Stimulated activated CD4-positive, alpha-beta T cell treated with anti-CD3 and anti-CD28 coated beads, Interleukin-2, amount 100 ng/mL, for 24 hours (primary cell): ENCODE measurements around the gene IL12RB2.
"Not testable (repeated sequence)": the region's sequence is repeated elsewhere in the genome, so short reads cannot be mapped to it uniquely, and the experiment has no call there.

Experiments
- DNase-seq, 2 donors: peaks; one replicate each; pipeline ENCODE4 v3.0.0-alpha.2; 2020

The IL12RB2 gene

DNA sequence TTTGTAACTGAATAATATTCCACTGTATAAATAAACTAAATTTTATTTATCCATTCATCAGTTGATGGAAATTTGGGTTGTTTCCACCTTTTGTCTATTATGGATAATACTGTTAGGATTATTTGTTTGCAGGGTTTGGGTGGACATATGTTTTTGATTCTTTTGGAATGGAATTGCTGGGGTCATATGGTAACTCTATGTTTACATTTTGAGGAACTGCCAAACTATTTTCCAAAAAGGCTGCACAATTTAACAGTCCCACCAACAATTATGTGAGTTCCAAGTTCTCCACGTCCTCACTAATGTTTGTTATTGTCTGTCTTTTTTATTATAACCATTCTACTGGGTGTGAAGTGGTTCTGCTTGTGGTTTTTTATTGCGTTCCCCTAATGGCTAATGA, 126.8 kb downstream of the IL12RB2 start:
- DNase-seq: no peak

GRCh38 chr1:67436511-67437055, 128.9 kb downstream of the IL12RB2 start:
- DNase-seq: no peak

DNA sequence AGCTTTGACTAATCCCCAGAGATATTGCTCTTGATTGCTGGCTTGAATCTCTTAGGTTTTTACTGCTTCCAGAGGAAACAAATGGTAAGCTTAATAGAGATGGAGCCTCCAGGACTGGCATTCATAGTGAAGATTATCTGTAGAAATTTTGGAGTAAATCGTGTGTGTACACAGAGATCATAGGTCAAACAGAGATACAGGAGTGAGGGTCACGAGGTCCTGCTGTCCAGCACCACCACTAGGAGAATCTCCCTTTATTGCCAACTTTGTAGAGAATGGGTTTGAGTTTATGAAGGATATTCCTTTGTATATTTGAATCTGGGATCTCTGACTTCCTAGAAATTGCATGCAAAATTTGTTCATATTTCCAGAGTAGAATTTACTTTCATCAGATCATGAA, 130.3 kb downstream of the IL12RB2 start:
- no peak for DNase-seq

DNA sequence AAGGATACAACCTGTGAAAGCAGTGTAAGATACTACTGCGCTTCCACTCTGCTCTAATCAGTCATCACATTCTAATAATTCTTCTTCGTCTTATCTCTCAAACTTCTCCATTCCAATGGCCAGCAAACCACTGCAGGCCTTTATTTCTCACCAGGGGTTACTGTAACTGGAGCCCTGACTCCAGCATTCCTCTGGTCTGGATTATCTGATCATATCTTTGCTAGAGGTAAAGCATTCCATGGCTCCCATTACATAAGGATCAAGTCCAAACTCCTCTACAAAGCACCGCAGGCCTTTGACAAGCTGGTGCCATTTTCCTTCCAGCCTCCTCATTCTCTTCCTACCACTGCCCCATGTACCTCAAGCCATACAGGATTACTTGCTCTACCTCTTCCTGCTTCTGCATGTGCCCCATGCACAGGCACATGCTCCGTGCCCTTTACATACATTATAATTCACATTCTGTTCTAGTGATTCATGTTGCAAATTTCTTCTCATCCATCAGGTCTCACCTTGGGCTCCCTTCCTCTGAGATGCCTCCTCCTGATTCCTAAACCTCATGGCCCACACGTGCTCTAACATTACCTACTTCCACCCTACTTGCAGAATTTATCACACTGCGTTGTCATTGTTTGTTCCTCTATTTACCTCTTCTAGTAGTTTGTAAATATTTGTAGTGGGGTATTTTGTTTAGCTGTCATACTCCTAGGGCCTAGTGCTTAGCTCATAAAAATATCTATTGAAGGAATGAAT, 131.8 kb downstream of the IL12RB2 start:
- DNase-seq: no peak

- no peak for DNase-seq
These were observed 132.7 kb downstream of the IL12RB2 start for GRCh38 chr1:67440339-67440738.

DNA sequence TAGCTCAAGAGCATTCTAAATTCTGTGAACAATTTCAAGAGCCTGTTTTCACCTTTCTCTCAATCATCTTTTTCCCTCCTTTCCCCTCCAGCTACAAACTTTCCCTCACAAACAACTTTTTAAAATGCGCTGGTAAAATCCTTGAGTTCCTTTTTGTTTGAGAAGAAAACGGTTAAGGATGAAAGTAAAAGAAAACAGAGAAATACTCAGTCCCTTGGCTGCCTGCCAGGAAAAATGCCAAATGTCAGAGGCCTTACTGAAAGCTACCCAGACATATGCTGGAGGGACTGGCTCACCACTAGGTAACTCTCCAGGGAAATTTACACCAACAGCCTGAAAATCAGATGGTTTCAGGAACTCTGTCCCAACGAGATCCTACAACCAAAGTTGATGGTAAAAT, 133.5 kb downstream of the IL12RB2 start:
- peak; percentile 54 to 69 for DNase-seq

- no peak for DNase-seq
These were observed 134.1 kb downstream of the IL12RB2 start for GRCh38 chr1:67441739-67442281.

DNA sequence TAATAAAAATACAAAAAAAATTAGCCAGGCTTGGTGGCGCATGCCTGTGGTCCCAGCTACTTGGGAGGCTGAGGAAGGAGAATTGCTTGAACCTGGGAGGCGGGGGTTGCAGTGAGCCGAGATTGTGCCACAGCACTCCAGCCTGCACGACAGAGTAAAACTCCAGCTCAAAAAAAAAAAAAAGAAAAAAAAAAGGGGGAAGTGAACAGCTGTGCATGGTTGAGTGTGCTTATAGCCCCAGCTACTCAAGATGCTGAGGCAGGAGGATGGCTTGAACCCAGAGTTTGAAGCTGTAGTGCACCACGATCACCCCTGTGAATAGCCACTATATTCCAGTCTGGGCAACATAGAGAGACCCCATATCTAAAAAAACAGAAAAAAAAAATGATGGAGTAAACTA, 138.3 kb downstream of the IL12RB2 start:
- DNase-seq: not testable (repeated sequence)
